Measurements from ENCODE around the gene TRAP1.

Gene TRAP1

DNA sequence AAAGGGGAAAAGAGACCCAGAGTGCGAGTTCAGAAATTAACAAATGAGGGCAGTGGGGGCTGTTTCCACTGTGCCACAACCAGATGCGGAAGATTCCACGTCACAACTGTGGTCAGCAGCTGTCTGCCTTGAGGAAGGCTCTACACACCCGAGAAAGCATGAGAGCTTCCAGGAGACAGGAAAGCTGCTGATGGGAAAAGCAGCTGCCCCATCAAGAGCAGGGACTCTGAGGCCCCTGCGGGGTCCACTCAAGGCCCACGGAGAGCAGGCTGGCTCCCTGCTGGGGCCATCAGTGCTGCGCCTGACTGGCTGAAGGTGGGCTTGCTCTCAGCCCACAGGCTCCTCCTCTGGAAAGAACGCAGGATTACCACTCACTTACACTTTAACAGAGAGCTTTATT, 14.8 kb upstream of the TRAP1 start:
- TF ChIP-seq JUND (IDR thresholded peaks at IDR 0.05; ENCODE audit: low read depth) = no peak
- in situ Hi-C loops (cut with HindIII; ENCODE audit: low pct_unique_long_range_greater_than_20kb, low sequenced_read_pairs) = no loop called here
- DNase-seq (ENCODE audit: low read depth in 1 of 2, low spot score in 1 of 2) = no peak

DNA sequence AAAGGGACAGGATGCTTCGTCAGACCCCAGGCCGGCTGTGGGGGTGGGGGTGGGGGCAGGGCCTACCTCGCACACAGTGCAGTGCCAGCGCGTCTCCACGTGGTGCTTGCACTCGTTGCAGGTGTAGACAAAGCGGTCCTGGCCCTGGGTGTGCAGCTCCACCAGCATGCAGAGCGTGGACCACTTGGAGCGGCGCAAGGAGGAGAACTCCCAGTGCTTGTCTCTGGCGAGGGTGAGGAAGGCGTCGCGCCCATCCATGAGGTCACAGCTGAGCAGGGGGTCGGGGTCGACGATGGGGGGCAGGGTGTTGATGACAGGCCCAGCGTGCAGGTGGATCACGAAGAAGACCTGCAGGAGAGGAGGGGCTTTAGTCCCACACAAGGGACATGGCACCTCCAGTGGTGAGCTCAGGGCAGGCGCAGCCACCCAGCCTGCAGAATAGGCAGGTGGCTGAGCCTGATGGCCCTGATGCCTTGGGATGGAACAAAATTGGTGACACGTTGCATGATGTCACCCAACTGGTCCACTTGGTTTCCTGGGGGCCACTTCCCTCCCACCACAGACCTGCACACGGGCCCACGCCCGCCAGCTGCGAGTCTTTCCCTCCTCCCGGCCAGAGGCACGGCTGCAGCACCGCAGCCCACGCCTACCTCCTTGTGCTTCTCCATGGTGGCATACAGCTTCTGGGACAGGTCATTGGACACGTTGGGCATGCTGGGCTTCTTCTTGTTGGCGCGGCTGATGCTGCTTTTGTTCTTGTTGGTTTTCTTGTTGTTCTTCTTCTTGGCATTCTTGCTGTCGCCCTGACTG, 14.0 kb upstream of the TRAP1 start:
- TF ChIP-seq JUND (IDR thresholded peaks at IDR 0.05; ENCODE audit: low read depth) = no peak
- no peak for DNase-seq (ENCODE audit: low read depth in 1 of 2, low spot score in 1 of 2)
- in situ Hi-C loops (cut with HindIII; ENCODE audit: low pct_unique_long_range_greater_than_20kb, low sequenced_read_pairs) = no loop called here

DNA sequence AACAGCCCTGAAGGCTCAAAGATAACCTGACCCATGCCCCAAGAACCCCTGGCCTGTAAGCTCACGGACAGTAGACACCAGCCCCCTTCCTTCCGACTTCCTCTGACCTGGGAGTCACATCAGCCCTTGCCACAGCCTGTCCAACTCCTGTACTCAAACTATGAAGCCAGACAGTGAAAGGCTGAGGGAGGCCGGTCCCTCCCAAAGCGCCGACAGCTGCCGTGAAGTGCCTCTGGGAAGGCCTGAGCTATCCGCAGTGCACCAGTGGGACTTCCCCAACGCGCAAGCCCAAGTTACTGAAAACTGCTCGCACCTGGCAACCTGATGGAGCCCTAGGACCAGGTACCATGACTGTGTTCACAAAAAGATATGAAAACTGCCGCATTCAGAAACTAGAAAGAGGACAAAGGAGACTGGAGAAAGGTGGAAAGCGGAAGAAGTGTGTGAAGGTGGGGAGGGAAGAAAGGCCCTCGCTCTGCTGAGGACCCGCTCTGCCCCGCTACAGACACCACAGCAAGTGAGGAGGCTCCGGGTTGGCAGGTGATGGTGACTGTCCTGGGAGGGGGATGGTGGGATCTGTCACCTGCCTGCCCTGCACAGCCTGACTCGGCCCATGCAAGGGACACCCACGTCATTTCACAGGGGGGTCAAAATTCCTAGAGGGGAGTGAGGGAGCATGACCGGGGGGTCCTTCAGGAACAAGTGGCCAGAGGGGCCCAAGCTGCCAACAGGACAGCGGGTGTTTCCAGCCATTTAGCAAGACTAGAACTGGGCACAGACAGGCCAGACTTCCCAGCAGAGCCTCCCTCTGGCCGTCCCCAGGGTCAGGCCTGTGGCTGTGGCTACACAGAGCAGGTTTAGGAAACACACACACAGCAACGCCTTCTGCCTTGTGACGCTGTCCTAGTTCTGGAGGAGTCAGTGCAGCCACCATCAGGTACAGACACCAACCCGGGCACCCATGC, 13.1 kb upstream of the TRAP1 start:
- no peak for DNase-seq (ENCODE audit: low read depth in 1 of 2, low spot score in 1 of 2)
- in situ Hi-C loops (cut with HindIII; ENCODE audit: low pct_unique_long_range_greater_than_20kb, low sequenced_read_pairs) = no loop called here
- TF ChIP-seq JUND (IDR thresholded peaks at IDR 0.05; ENCODE audit: low read depth) = no peak

DNA sequence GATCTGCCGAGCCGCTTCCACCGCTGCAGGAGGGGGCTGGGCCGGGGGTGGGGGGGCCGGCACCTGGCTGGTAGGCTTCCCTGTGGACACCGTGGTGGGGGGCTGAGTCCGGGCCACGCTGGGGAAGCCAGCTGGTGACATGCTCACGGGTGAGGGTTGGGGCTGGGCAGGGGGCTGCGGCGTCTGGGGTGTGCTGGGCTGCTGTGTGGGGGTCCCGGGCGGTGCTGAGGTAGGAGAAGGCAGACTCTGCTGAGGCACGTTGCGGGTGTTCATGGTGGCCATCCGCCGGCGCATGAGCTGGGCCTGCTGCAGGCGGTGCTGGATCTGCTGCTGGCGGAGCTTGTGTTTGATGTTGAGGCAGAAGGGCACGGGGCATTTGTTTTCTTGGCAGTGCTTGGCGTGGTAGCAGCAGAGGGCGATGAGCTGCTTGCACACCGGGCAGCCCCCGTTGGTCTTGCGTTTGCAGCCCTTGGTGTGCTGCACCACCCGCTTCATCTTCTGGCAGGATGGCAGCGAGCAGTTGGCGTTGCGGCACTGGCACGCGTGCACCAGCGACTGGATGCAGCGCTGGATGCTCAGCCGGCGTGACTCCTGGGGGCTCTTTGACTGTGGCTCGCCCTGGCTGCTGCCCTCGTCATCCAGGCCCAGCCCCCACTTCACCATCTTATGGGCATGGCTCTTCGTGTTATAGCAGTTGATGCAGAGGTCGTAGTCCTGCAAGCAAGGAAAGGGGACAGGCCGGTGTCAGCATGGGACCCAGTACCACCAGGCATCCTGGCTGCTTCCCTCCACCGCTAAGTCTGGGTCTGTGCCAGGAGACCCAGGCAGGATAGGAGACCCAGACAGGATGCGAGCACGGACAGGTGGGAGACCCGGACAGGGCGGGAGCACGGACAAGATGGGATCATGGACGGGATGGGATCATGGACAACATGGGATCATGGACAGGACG, 12.1 kb upstream of the TRAP1 start:
- no peak for DNase-seq (ENCODE audit: low read depth in 1 of 2, low spot score in 1 of 2)
- in situ Hi-C loops (cut with HindIII; ENCODE audit: low pct_unique_long_range_greater_than_20kb, low sequenced_read_pairs) = no loop called here
- no peak for TF ChIP-seq JUND (IDR thresholded peaks at IDR 0.05; ENCODE audit: low read depth)

DNA sequence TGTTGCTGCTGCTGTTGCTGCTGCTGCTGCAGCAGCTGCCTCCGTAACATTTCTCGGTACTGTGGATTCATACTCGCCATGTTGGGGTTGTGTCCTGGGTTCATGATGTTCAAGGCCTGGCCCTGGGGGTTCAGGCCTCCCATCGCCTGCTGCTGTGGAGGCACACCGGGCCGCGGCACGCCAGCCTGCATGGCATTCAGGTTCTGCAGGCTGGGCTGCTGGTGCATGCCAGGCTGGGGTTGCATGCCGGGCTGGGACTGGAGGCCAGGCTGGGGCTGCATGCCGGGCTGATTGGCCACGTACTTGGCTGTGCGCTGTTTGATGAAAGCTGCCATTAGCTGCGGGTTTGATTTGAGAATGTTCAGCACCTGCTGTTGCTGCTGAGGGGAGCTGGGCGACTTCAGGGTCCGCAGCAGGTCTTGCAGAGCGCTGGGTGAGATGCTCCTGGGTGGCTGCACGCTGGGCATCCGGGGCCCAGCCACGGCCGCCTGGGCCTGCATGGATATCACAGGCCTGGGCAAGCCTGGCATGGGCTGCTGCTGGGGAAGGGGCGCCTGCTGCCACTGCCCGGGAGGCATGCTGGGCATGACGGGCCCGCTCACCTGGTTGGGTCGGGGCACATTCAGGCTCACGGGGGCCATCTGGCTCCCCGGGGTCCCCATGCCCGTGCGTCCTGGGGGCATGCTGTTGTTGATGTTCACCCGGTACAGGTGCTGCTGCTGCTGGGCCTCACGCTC, 11.3 kb upstream of the TRAP1 start:
- TF ChIP-seq JUND (IDR thresholded peaks at IDR 0.05; ENCODE audit: low read depth) = no peak
- in situ Hi-C loops (cut with HindIII; ENCODE audit: low pct_unique_long_range_greater_than_20kb, low sequenced_read_pairs) = no loop called here
- DNase-seq (ENCODE audit: low read depth in 1 of 2, low spot score in 1 of 2) = no peak

DNA sequence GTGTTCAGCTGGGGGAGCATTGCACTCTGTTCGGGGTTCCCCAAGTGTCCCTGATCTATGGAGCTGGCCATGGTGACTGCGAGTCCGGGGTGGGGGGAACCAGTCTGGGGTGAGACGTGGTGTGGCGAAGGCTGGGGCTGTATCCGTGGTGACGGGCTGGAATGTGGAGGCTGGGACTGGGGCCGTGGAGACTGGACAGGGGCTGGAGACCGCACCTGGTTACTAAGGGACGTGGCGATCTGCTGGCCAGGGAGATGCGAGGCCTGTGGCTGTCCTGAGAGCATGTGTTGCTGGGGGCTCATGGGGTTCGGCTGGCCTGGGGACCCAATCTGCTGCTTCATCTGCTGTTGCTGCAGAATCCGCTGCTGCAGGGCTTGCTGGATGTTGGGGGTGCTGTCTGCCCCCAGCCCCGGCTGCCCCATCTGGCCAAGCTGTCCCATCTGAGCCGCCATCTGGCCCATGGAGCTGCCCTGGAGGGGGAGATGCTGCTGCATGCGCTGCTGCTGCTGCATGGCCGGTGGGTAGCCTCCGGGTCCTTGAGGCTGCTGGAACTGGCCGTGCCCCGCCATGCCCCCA, 10.6 kb upstream of the TRAP1 start:
- no peak for DNase-seq (ENCODE audit: low read depth in 1 of 2, low spot score in 1 of 2)
- no peak for TF ChIP-seq JUND (IDR thresholded peaks at IDR 0.05; ENCODE audit: low read depth)
- in situ Hi-C loops (cut with HindIII; ENCODE audit: low pct_unique_long_range_greater_than_20kb, low sequenced_read_pairs) = no loop called here

DNA sequence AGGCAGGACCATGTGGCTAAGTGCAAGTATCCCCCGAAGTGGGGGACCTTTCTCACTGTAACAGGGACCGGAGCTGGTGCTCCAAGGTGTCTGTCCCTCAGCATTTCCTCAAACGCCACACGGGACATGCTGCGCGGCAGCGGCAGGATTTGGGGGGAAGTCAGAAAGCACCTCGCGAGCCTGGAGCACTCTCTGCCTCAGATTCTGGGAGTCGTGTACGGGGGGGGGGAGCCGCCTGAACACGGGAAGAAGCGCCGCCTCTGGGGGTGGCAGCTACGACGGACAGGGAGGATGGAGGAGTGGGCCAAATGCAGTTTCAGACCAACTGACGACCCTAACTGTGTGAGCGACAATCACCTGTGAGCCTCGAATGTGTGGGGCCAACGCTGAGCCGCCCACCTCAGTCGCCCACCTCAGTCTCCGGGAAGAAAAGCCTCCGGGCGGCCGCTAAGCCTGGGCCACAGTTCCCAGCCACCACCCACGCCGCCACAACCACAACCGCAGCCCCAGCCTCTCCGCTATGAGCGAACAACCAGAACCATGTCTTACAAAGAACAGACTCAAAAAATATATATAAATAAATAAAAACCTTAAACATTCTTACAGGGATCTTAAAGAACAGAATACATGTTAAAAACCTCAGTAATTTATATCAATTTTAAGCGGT, 8.8 kb upstream of the TRAP1 start:
- no peak for TF ChIP-seq JUND (IDR thresholded peaks at IDR 0.05; ENCODE audit: low read depth)
- in situ Hi-C loops (cut with HindIII; ENCODE audit: low pct_unique_long_range_greater_than_20kb, low sequenced_read_pairs) = no loop called here
- no peak for DNase-seq (ENCODE audit: low read depth in 1 of 2, low spot score in 1 of 2)

DNA sequence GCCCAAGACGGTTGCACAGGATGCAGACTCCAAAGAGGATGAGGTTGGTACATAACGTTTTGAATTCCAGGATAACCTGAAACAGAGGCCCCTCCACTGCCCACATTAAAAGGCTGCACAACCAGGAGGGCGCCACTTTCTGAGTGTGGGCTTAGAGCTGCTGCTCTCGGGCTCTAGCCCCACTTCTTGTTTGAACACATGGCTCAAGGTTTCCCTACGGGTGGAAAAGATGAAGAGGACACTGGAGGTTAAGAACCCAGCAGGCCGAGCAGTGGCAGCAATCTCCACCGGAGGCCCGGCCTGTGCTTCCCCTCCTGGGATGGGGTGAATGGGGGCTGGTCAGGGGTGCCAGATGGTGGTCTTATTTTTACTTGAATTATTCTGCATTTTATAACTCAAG, 8.0 kb upstream of the TRAP1 start:
- in situ Hi-C loops (cut with HindIII; ENCODE audit: low pct_unique_long_range_greater_than_20kb, low sequenced_read_pairs) = no loop called here
- DNase-seq (ENCODE audit: low read depth in 1 of 2, low spot score in 1 of 2) = no peak
- TF ChIP-seq JUND (IDR thresholded peaks at IDR 0.05; ENCODE audit: low read depth) = no peak

DNA sequence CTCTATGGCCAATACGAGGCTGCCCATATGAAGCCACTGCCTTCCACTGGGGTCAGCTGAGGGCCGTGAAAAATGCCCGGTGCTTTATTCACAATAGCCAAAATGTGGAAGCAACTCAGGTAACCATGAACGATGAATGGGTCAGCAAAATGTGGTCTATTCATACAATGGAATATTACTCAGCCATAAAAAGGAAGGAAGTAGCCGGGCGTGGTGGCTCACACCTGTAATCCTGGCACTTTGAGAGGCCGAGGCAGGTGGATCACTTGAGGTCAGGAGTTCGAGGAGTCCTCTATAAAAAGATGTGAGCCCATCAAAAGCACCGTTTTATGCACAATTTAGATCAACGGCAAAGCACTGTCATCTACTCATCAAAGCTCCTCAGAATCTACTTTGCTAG, 5.2 kb upstream of the TRAP1 start:
- TF ChIP-seq JUND (IDR thresholded peaks at IDR 0.05; ENCODE audit: low read depth) = no peak
- DNase-seq (ENCODE audit: low read depth in 1 of 2, low spot score in 1 of 2) = no peak
- in situ Hi-C loops (cut with HindIII; ENCODE audit: low pct_unique_long_range_greater_than_20kb, low sequenced_read_pairs) = no loop called here

DNA sequence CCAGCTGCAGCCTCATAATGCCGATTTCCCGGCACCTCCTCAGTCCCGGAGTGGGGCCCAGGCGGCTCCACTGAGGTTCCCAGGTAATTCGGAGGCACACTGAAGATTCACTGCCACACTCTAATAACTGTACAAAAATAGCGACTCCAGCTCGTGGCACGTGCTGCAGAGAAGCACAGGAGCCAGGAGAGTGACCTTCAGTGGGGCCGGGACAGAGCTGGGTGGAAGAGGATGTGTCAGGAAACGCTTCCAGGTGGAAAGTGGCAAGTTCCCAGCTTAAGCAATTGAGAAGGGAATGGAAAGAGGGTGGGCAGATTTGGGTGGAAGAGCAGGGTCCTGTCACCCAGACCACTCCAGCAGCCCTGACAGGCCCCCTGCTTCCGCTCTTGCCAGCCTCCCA, 3.1 kb upstream of the TRAP1 start:
- in situ Hi-C loops (cut with HindIII; ENCODE audit: low pct_unique_long_range_greater_than_20kb, low sequenced_read_pairs) = no loop called here
- DNase-seq (ENCODE audit: low read depth in 1 of 2, low spot score in 1 of 2) = no peak
- TF ChIP-seq JUND (IDR thresholded peaks at IDR 0.05; ENCODE audit: low read depth) = no peak

DNA sequence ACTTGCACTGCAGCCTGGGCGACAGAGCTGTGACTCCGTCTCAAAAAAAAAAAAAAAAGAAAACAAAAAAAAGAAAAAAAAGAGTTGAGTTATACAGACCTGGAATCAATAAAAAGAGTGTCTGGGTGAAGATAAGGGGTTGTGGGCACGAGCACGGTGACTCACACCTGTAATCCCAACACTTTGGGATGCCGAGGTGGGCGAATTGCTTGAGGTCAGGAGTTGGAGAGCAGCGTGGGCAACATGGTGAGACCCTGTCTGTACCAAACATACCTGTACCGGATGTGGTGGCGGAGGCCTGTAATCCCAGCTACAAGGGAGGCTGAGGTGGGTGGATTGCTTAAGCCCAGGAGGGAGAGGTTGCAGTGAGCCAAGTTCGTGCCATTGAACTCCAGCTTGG, 1.3 kb upstream of the TRAP1 start:
- TF ChIP-seq JUND (IDR thresholded peaks at IDR 0.05; ENCODE audit: low read depth) = no peak
- in situ Hi-C loops (cut with HindIII; ENCODE audit: low pct_unique_long_range_greater_than_20kb, low sequenced_read_pairs) = no loop called here
- no peak for DNase-seq (ENCODE audit: low read depth in 1 of 2, low spot score in 1 of 2)
